Measurements from ENCODE around the gene IGF2.

The IGF2 gene

GRCh38 chr11:2090172-2091111 lies 48.7 kb downstream of the IGF2 start:
- no peak for DNase-seq

- no peak for DNase-seq
Measured at GRCh38 chr11:2089536-2090165, 49.5 kb downstream of the IGF2 start.

- no peak for DNase-seq
Measured at GRCh38 chr11:2088746-2089535, 50.2 kb downstream of the IGF2 start.

- DNase-seq, result no peak
Measured at GRCh38 chr11:2088284-2088683, 50.9 kb downstream of the IGF2 start.

- no peak for DNase-seq
Measured at GRCh38 chr11:2086239-2087040, 52.7 kb downstream of the IGF2 start.

- DNase-seq, result no peak
Measured at GRCh38 chr11:2085251-2086066, 53.7 kb downstream of the IGF2 start.

- no peak for DNase-seq
Measured at GRCh38 chr11:2084721-2085120, 54.5 kb downstream of the IGF2 start.

Measured in cortex of kidney (tissue), 1 donor.